Measurements from ENCODE around the gene IL22RA2. TPM values are rescaled to one million over a fixed set of nuclear protein-coding genes. Genes with fewer than 3 reads are reported as not detected.

The IL22RA2 gene
- polyA plus RNA-seq, 1 donor = 0.16 TPM

DNA sequence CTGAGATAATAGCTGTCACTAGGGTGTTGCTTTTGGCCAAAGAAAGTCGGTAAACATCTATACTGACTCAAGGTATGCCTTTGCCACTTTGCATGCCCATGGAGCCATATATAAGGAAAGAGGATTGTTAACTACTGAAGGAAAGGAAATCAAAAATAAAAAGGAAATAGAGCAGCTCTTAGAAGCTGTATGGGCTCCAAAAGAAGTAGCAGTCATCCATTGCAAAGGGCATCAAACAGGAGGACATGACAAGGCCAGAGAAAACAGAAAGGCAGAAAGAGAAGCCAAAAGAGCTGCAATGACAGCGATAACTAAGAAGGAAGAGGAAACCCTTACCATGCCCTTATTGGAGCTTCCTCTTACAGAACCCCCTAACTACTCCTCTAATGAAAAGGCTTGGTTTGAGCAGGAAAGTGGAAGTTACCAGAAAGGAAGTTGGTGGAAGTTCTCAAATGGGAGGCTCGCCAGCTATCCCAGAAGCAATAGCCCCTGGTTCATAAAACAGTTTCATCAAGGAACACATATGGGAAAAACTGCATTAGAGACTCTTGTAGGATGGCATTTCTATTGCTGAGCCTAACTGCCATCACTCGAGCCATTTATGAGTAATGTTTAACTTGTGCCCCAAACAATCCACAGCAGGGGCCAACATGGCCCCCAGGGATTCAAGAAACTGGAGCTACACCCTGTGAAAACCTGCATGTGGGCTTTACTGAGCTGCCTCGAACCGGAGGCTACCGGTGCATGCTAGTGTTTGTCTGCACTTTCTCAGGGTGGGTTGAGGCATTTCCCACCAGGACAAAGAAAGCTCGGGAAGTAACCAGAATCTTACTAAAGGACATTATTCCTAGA is 7.0 kb downstream of the IL22RA2 start:
- Histone ChIP-seq H3K36me3 (ENCODE audit: control insufficient read depth, insufficient read depth, low read length) (no peaks in the 10 kb centered on the region), H3K4me3 (ENCODE audit: low read length) (no peak overlapping the region), H3K27me3 (ENCODE audit: control insufficient read depth, insufficient read depth, low read length) (no peaks in the 10 kb centered on the region), H3K9me3 (ENCODE audit: control insufficient read depth, low read depth, low read length) (peaks cover 8% of the 10 kb centered on the region), H3K4me1 (ENCODE audit: control insufficient read depth, insufficient read depth, low read length) (no peaks in the 10 kb centered on the region), H3K27ac (ENCODE audit: low read length) (no peak overlapping the region)
- DNase-seq = no peak
- WGBS (ENCODE audit: insufficient coverage, low lambda C conversion rate) = no CpG with 5 or more reads among the region's 8 CpGs

GRCh38 chr6:137165375-137166246 is 7.8 kb downstream of the IL22RA2 start:
- WGBS (ENCODE audit: insufficient coverage, low lambda C conversion rate) = 92% methylated on average over 5 of the region's 9 CpGs
- H3K4me1 ChIP-seq (ENCODE audit: control insufficient read depth, insufficient read depth, low read length) = no peaks in the 10 kb centered on the region
- DNase-seq = peak in 1 of 2 donors; percentile 2
- peaks cover 8% of the 10 kb centered on the region for H3K9me3 ChIP-seq (ENCODE audit: control insufficient read depth, low read depth, low read length)
- H3K4me3 ChIP-seq (ENCODE audit: low read length) = no peak overlapping the region
- no peaks in the 10 kb centered on the region for H3K36me3 ChIP-seq (ENCODE audit: control insufficient read depth, insufficient read depth, low read length)
- H3K27me3 ChIP-seq (ENCODE audit: control insufficient read depth, insufficient read depth, low read length) = no peaks in the 10 kb centered on the region
- H3K27ac ChIP-seq (ENCODE audit: low read length) = no peak overlapping the region

DNA sequence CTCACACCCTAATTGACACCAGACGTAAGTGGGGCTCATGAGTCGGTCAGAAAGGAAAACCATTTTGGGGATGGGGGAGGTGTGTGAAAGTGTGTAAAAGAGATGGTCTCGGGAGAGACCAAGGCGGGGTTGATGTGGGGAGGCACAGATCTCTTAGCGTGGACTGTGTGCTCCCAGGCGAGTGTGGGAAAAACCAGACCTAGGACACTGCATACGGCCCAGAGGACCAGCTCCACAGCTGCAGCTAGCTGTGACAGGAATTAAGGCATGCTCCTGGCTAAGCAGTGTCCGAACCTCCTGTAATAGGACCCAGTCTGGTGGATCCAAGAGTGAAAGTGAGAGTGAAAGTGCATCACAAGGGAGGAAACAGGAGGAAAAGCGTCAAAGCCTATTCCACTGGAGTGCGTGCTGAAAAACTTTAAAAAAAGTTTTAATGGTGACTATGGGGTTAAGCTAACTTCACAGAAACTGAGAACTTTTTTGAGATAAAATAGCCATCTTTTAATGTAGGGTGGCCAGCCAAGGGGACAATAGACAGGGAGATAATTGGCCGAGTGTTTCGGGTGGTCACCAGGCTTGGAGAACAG is 9.6 kb downstream of the IL22RA2 start:
- Histone ChIP-seq H3K27me3 (ENCODE audit: control insufficient read depth, insufficient read depth, low read length) (no peaks in the 10 kb centered on the region), H3K27ac (ENCODE audit: low read length) (no peak overlapping the region), H3K36me3 (ENCODE audit: control insufficient read depth, insufficient read depth, low read length) (no peaks in the 10 kb centered on the region), H3K4me3 (ENCODE audit: low read length) (no peak overlapping the region), H3K4me1 (ENCODE audit: control insufficient read depth, insufficient read depth, low read length) (no peaks in the 10 kb centered on the region), H3K9me3 (ENCODE audit: control insufficient read depth, low read depth, low read length) (peaks cover 8% of the 10 kb centered on the region)
- no peak for DNase-seq
- 100% methylated on average over 3 of the region's 12 CpGs for WGBS (ENCODE audit: insufficient coverage, low lambda C conversion rate)

- Histone ChIP-seq H3K36me3 (ENCODE audit: control insufficient read depth, insufficient read depth, low read length) (no peaks in the 10 kb centered on the region), H3K27me3 (ENCODE audit: control insufficient read depth, insufficient read depth, low read length) (no peaks in the 10 kb centered on the region), H3K9me3 (ENCODE audit: control insufficient read depth, low read depth, low read length) (peaks cover 8% of the 10 kb centered on the region), H3K4me1 (ENCODE audit: control insufficient read depth, insufficient read depth, low read length) (no peaks in the 10 kb centered on the region), H3K4me3 (ENCODE audit: low read length) (no peak overlapping the region), H3K27ac (ENCODE audit: low read length) (no peak overlapping the region)
- DNase-seq = no peak
- no CpG with 5 or more reads among the region's 3 CpGs for WGBS (ENCODE audit: insufficient coverage, low lambda C conversion rate)
Observed at GRCh38 chr6:137162692-137163306, 10.6 kb downstream of the IL22RA2 start.

DNA sequence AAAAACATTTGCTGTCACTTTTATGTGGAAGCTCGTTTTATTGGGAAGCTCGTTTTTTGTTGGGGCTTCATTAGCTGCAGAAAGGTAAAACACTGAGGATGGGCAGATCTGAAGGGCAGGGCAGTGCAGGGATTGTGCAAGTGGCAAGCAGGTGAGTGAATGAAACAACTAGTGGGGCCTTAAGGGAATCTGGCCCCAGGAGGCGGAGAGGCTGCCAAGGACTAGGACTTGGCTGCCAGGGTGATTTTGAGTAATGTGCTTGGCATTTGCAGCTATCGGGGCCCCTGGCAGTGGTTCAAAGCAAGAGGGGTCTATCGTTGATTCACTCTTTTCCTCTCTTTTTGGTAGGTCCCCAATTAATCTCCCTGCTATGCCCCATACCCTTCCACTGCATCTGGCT is 11.5 kb downstream of the IL22RA2 start:
- no peaks in the 10 kb centered on the region for H3K36me3 ChIP-seq (ENCODE audit: control insufficient read depth, insufficient read depth, low read length)
- no peaks in the 10 kb centered on the region for H3K4me1 ChIP-seq (ENCODE audit: control insufficient read depth, insufficient read depth, low read length)
- WGBS (ENCODE audit: insufficient coverage, low lambda C conversion rate) = no CpG with 5 or more reads among the region's 5 CpGs
- no peaks in the 10 kb centered on the region for H3K27me3 ChIP-seq (ENCODE audit: control insufficient read depth, insufficient read depth, low read length)
- no peak overlapping the region for H3K27ac ChIP-seq (ENCODE audit: low read length)
- H3K4me3 ChIP-seq (ENCODE audit: low read length) = no peak overlapping the region
- no peak for DNase-seq
- H3K9me3 ChIP-seq (ENCODE audit: control insufficient read depth, low read depth, low read length) = peaks cover 8% of the 10 kb centered on the region

DNA sequence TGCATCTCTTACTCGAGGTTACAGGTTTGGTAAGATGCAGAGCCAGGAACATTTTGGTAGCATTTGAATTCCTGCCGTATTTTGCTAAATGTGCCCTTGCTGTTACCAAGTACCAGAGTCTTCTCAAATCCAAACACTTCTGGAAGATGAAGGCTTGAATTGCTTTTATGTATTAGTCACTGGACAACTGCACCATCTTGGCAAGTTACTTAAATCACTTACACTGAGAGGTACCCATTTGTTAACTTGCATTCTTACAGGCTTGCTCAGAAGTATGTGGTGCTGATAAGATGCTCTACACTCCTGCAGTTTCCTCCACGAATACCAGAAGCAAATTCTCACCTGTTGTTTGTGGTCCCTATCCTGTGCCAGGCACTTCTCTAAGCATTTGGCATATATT is 12.7 kb downstream of the IL22RA2 start:
- H3K27ac ChIP-seq (ENCODE audit: low read length) = no peak overlapping the region
- no peaks in the 10 kb centered on the region for H3K36me3 ChIP-seq (ENCODE audit: control insufficient read depth, insufficient read depth, low read length)
- H3K9me3 ChIP-seq (ENCODE audit: control insufficient read depth, low read depth, low read length) = peaks cover 8% of the 10 kb centered on the region
- no peaks in the 10 kb centered on the region for H3K4me1 ChIP-seq (ENCODE audit: control insufficient read depth, insufficient read depth, low read length)
- 80% methylated on average over 2 of the region's 3 CpGs for WGBS (ENCODE audit: insufficient coverage, low lambda C conversion rate)
- H3K4me3 ChIP-seq (ENCODE audit: low read length) = no peak overlapping the region
- H3K27me3 ChIP-seq (ENCODE audit: control insufficient read depth, insufficient read depth, low read length) = no peaks in the 10 kb centered on the region
- no peak for DNase-seq

GRCh38 chr6:137159912-137160311 is 13.5 kb downstream of the IL22RA2 start:
- Histone ChIP-seq H3K4me3 (ENCODE audit: low read length) (no peak overlapping the region), H3K4me1 (ENCODE audit: control insufficient read depth, insufficient read depth, low read length) (no peaks in the 10 kb centered on the region), H3K27ac (ENCODE audit: low read length) (no peak overlapping the region), H3K9me3 (ENCODE audit: control insufficient read depth, low read depth, low read length) (peaks cover 8% of the 10 kb centered on the region), H3K27me3 (ENCODE audit: control insufficient read depth, insufficient read depth, low read length) (no peaks in the 10 kb centered on the region), H3K36me3 (ENCODE audit: control insufficient read depth, insufficient read depth, low read length) (no peaks in the 10 kb centered on the region)
- no peak for DNase-seq

DNA sequence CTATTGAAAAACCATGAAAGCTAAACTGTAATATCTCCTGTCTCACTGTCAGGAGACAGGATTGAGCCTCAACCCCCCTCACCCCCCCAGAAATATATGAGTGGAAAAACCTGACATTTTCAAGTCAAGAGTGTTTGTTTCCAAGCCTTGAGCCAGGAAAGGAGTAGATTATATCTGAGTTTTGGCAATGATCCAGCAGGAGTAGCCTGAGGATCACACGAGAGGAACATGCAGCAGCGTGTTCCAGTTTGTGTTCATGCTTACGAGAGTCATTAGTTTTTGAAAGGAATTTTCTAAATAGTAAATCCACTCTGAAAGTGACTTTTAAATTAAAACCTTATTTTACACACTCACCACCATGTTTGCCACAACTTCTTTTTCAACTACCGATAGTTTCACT is 15.8 kb downstream of the IL22RA2 start:
- Histone ChIP-seq H3K36me3 (ENCODE audit: control insufficient read depth, insufficient read depth, low read length) (no peaks in the 10 kb centered on the region), H3K27me3 (ENCODE audit: control insufficient read depth, insufficient read depth, low read length) (no peaks in the 10 kb centered on the region), H3K4me3 (ENCODE audit: low read length) (no peak overlapping the region), H3K9me3 (ENCODE audit: control insufficient read depth, low read depth, low read length) (no peaks in the 10 kb centered on the region), H3K27ac (ENCODE audit: low read length) (no peak overlapping the region), H3K4me1 (ENCODE audit: control insufficient read depth, insufficient read depth, low read length) (no peaks in the 10 kb centered on the region)
- WGBS (ENCODE audit: insufficient coverage, low lambda C conversion rate) = 67% methylated on average over 3 of the region's 4 CpGs
- DNase-seq = no peak

GRCh38 chr6:137156650-137157049 is 16.8 kb downstream of the IL22RA2 start:
- Histone ChIP-seq H3K4me3 (ENCODE audit: low read length) (no peak overlapping the region), H3K9me3 (ENCODE audit: control insufficient read depth, low read depth, low read length) (peaks cover 3% of the 10 kb centered on the region), H3K27me3 (ENCODE audit: control insufficient read depth, insufficient read depth, low read length) (no peaks in the 10 kb centered on the region), H3K4me1 (ENCODE audit: control insufficient read depth, insufficient read depth, low read length) (no peaks in the 10 kb centered on the region), H3K36me3 (ENCODE audit: control insufficient read depth, insufficient read depth, low read length) (no peaks in the 10 kb centered on the region), H3K27ac (ENCODE audit: low read length) (no peak overlapping the region)
- no peak for DNase-seq
- 71% methylated on average over 1 of the region's 1 CpG for WGBS (ENCODE audit: insufficient coverage, low lambda C conversion rate)

DNA sequence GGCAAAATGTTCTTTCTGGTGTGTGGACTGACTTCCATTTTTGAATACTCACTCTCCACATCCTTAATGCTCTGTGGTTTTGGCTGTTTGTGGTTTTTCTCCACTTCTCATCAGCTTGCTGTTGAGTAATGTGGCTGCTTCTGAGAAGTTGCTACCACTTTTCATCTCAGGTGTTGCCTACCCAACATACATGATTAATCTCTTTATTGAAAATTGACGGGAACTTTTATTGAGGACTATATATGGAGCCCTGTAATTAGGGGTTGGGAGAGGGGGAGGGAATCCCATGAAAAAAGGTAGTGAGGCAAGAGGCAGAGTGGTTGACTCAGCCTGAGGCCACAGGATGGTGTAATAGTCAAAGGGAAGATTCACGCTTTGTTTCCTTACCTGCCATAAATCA is 17.6 kb downstream of the IL22RA2 start:
- WGBS (ENCODE audit: insufficient coverage, low lambda C conversion rate) = no CpG with 5 or more reads among the region's 2 CpGs
- peak in 1 of 2 donors; percentile 4 for DNase-seq
- Histone ChIP-seq H3K9me3 (ENCODE audit: control insufficient read depth, low read depth, low read length) (peaks cover 3% of the 10 kb centered on the region), H3K27me3 (ENCODE audit: control insufficient read depth, insufficient read depth, low read length) (no peaks in the 10 kb centered on the region), H3K36me3 (ENCODE audit: control insufficient read depth, insufficient read depth, low read length) (no peaks in the 10 kb centered on the region), H3K4me1 (ENCODE audit: control insufficient read depth, insufficient read depth, low read length) (no peaks in the 10 kb centered on the region), H3K27ac (ENCODE audit: low read length) (no peak overlapping the region), H3K4me3 (ENCODE audit: low read length) (no peak overlapping the region)

All from large intestine (tissue), 3 donors.